NCI-H524 treated with DMSO at 0.1 percent for 48 hours (cell line): ENCODE data around the gene SETD1A.
A peak's percentile ranks its signal among the peaks of the same experiment; 100 is the strongest.

Experiments used
- DNase-seq: peaks from one replicate; lab custom pipeline; 2025; lab: John Stamatoyannopoulos, UW

The SETD1A gene

GRCh38 chr16:30982548-30983288, 25.2 kb downstream of the SETD1A start:
- DNase-seq, result no peak

- no peak for DNase-seq
These were observed 25.8 kb downstream of the SETD1A start for GRCh38 chr16:30983289-30983889.

GRCh38 chr16:30983898-30984610, 26.5 kb downstream of the SETD1A start:
- no peak for DNase-seq

- DNase-seq, result peak; percentile 25
These were observed 27.3 kb downstream of the SETD1A start, which contains the start of gene HSD3B7 for GRCh38 chr16:30984669-30985400. HSD3B7 (plus strand) TSS chr16:30985207; CDS start chr16:30985659, 452 bp downstream.

- DNase-seq, result no peak
These were observed 28.0 kb downstream of the SETD1A start for GRCh38 chr16:30985401-30986128.

GRCh38 chr16:30986129-30986991, 28.8 kb downstream of the SETD1A start:
- DNase-seq, result no peak

GRCh38 chr16:30987581-30988190, 30.1 kb downstream of the SETD1A start:
- DNase-seq, result no peak

GRCh38 chr16:30989469-30990047, 32.0 kb downstream of the SETD1A start:
- no peak for DNase-seq

- DNase-seq, result no peak
These were observed 32.6 kb downstream of the SETD1A start for GRCh38 chr16:30990105-30990504.

- DNase-seq, result no peak
These were observed 33.5 kb downstream of the SETD1A start for GRCh38 chr16:30991052-30991451.

- no peak for DNase-seq
These were observed 34.8 kb downstream of the SETD1A start for GRCh38 chr16:30992276-30992780.

- DNase-seq, result no peak
These were observed 35.6 kb downstream of the SETD1A start for GRCh38 chr16:30992931-30993816.

- no peak for DNase-seq
These were observed 38.4 kb downstream of the SETD1A start for GRCh38 chr16:30995927-30996323.

- DNase-seq, result no peak
These were observed 38.9 kb downstream of the SETD1A start for GRCh38 chr16:30996324-30996984.

GRCh38 chr16:30996985-30997724, 39.6 kb downstream of the SETD1A start:
- no peak for DNase-seq

- DNase-seq, result no peak
These were observed 40.5 kb downstream of the SETD1A start for GRCh38 chr16:30997725-30998711.
